HG03457 (cell line): ENCODE measurements around the gene CYP3A4.
"Not testable (repeated sequence)": the region's sequence is repeated elsewhere in the genome, so short reads cannot be mapped to it uniquely, and the experiment has no call there.

ENCODE experiments used
- ATAC-seq: cut with Tn5 transposase; IDR thresholded peaks from one replicate; pipeline ENCODE4 v1.9.1; 2021; ENCODE audit warnings: moderate number of reproducible peaks; ENCODE audit not compliant: unreplicated experiment

CYP3A4 gene

GRCh38 chr7:99793443-99793842 is 9.5 kb upstream of the CYP3A4 start:
- no peak for ATAC-seq

GRCh38 chr7:99792967-99793366 is 9.0 kb upstream of the CYP3A4 start:
- ATAC-seq = no peak

- ATAC-seq = no peak
Measured at GRCh38 chr7:99791667-99792369, 7.8 kb upstream of the CYP3A4 start.

- no peak for ATAC-seq
Measured at GRCh38 chr7:99791021-99791420, 7.0 kb upstream of the CYP3A4 start.

DNA sequence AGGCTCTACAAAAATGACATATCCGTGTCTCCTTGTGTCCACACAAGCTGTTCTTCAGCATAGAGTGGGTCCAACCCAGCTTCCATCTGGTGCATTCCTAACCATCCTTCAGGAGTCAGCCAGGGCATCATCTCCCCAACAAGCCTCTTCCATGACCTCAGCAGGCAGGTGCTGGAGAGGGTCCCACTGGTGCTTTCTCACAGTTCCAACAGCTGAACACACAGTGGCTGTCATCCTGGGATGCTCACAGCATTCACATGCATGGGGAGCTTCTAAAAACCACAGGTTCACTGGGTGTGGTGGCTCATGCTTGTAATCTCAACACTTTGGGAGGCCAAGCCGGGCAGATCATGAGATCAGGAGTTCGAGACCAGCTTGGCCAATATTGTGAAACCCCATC is 6.4 kb upstream of the CYP3A4 start:
- ATAC-seq = no peak

- no peak for ATAC-seq
Measured at GRCh38 chr7:99789441-99790070, 5.6 kb upstream of the CYP3A4 start.

DNA sequence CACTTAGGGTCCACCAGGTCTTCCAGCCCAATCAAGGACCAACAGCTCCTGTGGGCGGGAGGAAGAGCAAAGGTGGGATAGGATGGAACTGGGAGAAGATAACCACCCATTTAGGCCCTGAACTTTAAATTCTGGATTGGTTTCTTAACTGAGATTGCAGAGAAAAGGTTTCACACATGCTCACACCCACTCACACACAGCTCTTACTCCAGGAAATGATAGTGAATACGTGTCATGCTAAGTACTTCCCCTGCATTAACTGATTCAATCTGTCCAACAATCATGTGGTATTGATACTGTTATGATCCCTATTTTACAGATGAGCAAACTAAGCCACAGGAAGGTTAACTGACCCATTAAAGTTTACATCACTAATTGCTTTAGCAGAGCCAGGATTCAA is 4.6 kb upstream of the CYP3A4 start:
- no peak for ATAC-seq

GRCh38 chr7:99786726-99787335 is 2.8 kb upstream of the CYP3A4 start:
- no peak for ATAC-seq

DNA sequence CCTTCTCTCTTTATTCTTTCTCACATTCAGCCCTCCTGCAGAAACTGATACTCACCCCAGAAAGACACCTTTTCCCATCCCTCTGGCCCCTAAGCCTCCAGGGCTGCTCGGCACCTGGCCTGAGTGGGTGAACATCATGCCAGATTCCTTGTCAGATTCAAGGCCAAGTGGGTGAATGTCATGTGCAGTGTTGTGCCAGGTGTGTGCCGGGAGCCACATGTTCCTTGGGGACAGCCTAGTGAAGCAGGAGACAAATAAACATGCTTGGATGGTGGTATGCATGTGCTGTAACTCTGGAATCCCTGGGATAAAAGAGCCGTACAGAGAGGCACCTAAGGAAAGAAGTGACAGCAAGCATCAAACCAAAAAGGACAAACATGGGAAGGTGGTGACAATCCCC is 1.7 kb upstream of the CYP3A4 start:
- ATAC-seq = not testable (repeated sequence)

- ATAC-seq = no peak
Measured at GRCh38 chr7:99782012-99782953, 1.7 kb downstream of the CYP3A4 start.

- ATAC-seq = no peak
Measured at GRCh38 chr7:99780588-99780987, 3.4 kb downstream of the CYP3A4 start.

DNA sequence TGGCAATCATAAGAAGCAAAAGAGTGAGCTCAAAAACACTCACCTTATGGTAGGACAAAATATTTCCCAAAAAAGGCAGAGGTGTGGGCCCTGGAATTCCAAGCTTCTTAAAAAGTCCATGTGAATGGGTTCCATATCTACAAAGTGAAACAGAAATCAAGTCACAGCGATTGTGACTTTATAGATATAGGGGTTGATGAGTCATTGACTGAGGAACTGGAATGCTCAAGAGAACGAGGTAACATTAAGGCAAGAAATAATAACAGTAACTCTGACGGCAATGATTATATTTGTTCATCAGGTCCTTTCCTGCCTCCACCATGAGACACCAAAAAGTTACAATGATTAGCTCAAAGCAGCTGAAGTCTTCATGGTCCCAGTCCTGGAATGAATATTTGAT is 4.0 kb downstream of the CYP3A4 start:
- ATAC-seq = no peak

DNA sequence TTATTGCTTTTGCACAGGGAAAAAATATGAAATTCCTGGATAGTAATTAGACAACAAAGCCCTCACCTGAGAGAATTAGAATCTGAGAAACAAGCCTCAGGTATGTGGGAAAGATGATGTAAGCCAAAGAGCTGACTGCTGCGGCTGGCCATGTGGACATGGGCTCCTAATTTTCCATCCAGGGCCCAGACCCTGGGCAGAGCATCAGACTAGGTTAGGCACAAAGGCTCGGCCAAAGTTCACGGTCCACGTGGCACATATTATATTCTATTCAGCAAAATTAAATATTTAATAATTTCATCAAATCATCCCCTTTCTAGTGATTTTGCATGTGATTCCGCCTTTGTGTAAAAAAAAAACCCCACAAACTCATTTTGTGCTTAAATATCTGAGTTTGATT is 5.1 kb downstream of the CYP3A4 start:
- ATAC-seq = no peak

- ATAC-seq = not testable (repeated sequence)
Measured at GRCh38 chr7:99773395-99773794, 10.6 kb downstream of the CYP3A4 start.

GRCh38 chr7:99772565-99772964 is 11.4 kb downstream of the CYP3A4 start:
- ATAC-seq = no peak

- ATAC-seq = not testable (repeated sequence)
Measured at GRCh38 chr7:99769494-99769893, 14.5 kb downstream of the CYP3A4 start.

- ATAC-seq = no peak
Measured at GRCh38 chr7:99768471-99768870, 15.5 kb downstream of the CYP3A4 start.

DNA sequence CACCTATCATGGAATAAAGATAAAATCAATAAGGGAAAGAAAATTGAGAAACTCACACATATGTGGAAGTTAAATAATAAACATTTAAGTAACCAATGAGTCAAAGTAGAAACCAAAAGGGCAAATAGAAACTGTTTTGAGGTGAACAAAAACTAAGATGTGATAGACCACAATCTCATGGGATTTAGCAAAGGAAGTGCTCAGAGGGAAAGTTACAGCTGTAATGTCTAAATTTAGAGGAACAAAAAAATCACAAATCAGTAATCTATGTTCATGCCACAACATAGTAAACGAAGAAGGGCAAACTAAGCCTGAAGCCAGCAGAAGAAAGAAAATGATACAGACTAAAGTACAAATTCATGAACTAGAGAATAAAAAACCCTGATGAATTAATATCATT is 16.3 kb downstream of the CYP3A4 start:
- no peak for ATAC-seq

DNA sequence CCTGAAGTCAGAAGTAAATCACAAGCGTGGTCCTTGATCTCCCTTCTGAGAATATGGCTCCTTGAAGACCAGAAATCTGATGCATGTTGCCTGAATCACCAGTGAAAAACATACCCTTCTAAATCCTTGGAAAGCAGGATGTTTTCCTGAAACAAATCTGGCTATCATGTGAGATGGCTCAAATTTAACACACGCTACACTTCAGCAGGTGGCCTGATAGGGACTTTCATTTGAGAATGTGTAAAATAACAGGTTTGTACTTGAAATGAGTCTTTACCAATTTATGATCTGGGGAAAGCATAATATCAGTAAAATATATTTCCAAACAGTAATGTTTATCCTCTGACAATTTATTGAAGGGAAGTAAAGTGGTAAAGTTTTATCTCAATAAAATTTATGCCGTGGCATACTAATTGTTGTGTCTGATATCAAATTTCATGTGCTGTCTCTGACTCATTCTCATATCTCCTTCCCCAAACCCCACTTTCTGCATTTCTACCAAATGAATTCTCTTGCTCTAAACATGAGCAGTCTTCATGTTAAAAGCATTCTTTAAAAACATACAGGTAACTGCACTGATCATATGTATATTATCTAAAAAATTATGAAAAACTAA is 17.4 kb downstream of the CYP3A4 start:
- no peak for ATAC-seq

DNA sequence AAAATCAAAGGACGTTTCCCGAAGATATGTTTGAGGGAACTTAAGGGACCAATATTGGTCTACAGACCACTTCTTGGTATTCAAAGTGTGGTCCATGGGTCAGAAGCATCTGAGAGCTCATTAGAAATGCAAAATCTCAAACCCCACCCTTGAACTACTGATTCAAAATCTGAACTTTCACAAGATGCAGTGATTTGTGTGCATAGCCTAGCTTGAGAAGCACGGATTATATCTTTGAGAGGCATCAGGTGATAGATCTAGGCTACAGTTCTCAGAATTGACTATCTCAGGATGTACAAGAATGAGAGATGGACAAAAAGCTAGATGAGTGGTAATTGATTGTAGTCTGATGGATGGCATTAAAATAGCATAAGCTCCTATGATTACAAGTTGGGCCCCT is 19.5 kb downstream of the CYP3A4 start:
- no peak for ATAC-seq
